HCT116 (cell line): ENCODE measurements around the gene HAVCR2. TPM values are rescaled to one million over a fixed set of nuclear protein-coding genes. Genes with fewer than 3 reads are reported as not detected.

Experiments
- ATAC-seq: fragments of 200-7000 bp; cut with Tn5 transposase; 2 replicates; pipeline ENCODE4 v1.9.1; 2020; ENCODE audit warnings: mild to moderate bottlenecking, moderate library complexity
- BruUV-seq: library from RNA; stranded (reverse); fragments of 400-500 nt; replicated peaks from 2 replicates; lab custom pipeline; 2021; lab: Mats Ljungman, UMichigan
- CTCF ChIA-PET: fragments of 300-600 bp; sonication (Branson Sonifier 250); formaldehyde crosslinking; loops from one replicate; lab custom pipeline; 2021; ENCODE audit warnings: antibody characterized with exemption; lab: Charles Lee
- POLR2A ChIA-PET: fragments of 300-600, 350-600 bp; sonication (Branson Sonifier 250); formaldehyde crosslinking; loops from one replicate; lab custom pipeline; 2021; ENCODE audit warnings: antibody characterized with exemption; lab: Charles Lee
- RAD21 ChIA-PET, 2 experiments: fragments of 300-600 bp; sonication (Branson Sonifier 250); formaldehyde crosslinking; loops; one replicate each; lab custom pipeline; 2023; ENCODE audit warnings: low total read pairs in 2 of 2; ENCODE audit not compliant: uncharacterized antibody in 2 of 2, unreplicated experiment in 2 of 2, low non-redundant PET in 1 of 2; lab: Charles Lee
- DNase-seq: peaks from one replicate; pipeline ENCODE4 v3.0.0-alpha.2; 2010; ENCODE audit warnings: low read depth, low spot score
- H2AFZ ChIP-seq: fragments of 200-600 bp; shearing (Covaris generic), sonication (generic); 2 replicates; pipeline ENCODE4 v1.6.1; 2017; ENCODE audit warnings: low read depth, mixed run types, mixed read lengths, antibody characterized with exemption, low read length; ENCODE audit not compliant: poor library complexity, severe bottlenecking
- H3K27ac ChIP-seq: 2 replicates; pipeline ENCODE4 v1.5.1; 2012; ENCODE audit warnings: low read depth, low read length
- H3K27me3 ChIP-seq: fragments of 200-600 bp; sonication (generic); 2 replicates; pipeline ENCODE4 v1.6.1; 2016; ENCODE audit warnings: mixed run types, low read length, mixed read lengths; ENCODE audit not compliant: insufficient read depth
- H3K36me3 ChIP-seq, 2 experiments: fragments of 200-500 bp in 1 of 2; fragments of 200-600 bp in 1 of 2; sonication (Bioruptor generic) in 1 of 2; sonication (generic) in 1 of 2; 2 replicates each; pipeline versions ENCODE4 v1.5.1 to v1.6.1; 2014 to 2016; ENCODE audit warnings: low read length in 2 of 2, inconsistent platforms in 1 of 2, mixed read lengths in 1 of 2, mixed run types in 1 of 2; ENCODE audit not compliant: insufficient read depth in 2 of 2, control insufficient read depth in 1 of 2
- H3K4me1 ChIP-seq, 2 experiments: fragments of 200-600 bp in 1 of 2; sonication (generic) in 1 of 2; 2 replicates each; pipeline versions ENCODE4 v1.5.1 to v1.6.1; 2012 to 2017; ENCODE audit warnings: low read length in 2 of 2, inconsistent platforms in 1 of 2, mild to moderate bottlenecking in 1 of 2, mixed read lengths in 1 of 2, mixed run types in 1 of 2, moderate library complexity in 1 of 2; ENCODE audit not compliant: insufficient read depth in 2 of 2, control insufficient read depth in 1 of 2
- H3K4me2 ChIP-seq: fragments of 200-600 bp; sonication (generic); 2 replicates; pipeline ENCODE4 v1.6.1; 2017; ENCODE audit warnings: mixed run types, low read length, mixed read lengths
- H3K4me3 ChIP-seq, 2 experiments: fragments of 200-600 bp in 1 of 2; sonication (generic) in 1 of 2; replicated peaks in 1 of 2; 2 replicates each; pipeline ENCODE4 v1.5.1; 2011 to 2016; ENCODE audit warnings: low read length in 2 of 2, control low read depth in 1 of 2, low read depth in 1 of 2, mild to moderate bottlenecking in 1 of 2, mixed read lengths in 1 of 2, mixed run types in 1 of 2
- H3K79me2 ChIP-seq: fragments of 200-600 bp; sonication (generic); 2 replicates; pipeline ENCODE4 v1.6.1; 2017; ENCODE audit warnings: mild to moderate bottlenecking, mixed run types, low read length, moderate library complexity, mixed read lengths; ENCODE audit not compliant: insufficient read depth
- H3K9ac ChIP-seq: fragments of 200-600 bp; sonication (generic); 2 replicates; pipeline ENCODE4 v1.6.1; 2016; ENCODE audit warnings: low read length, mixed read lengths
- H3K9me2 ChIP-seq: fragments of 200-600 bp; sonication (generic), shearing (Covaris generic); 2 replicates; pipeline ENCODE4 v1.6.1; 2017; ENCODE audit warnings: mixed run types, mild to moderate bottlenecking, moderate library complexity; ENCODE audit not compliant: insufficient read depth
- H3K9me3 ChIP-seq, 2 experiments: fragments of 200-500 bp in 1 of 2; fragments of 200-600 bp in 1 of 2; sonication (Bioruptor generic) in 1 of 2; sonication (generic) in 1 of 2; 2 replicates each; pipeline ENCODE4 v1.6.1; 2014 to 2017; ENCODE audit warnings: low read length in 2 of 2, mixed read lengths in 2 of 2, inconsistent platforms in 1 of 2, low read depth in 1 of 2, mild to moderate bottlenecking in 1 of 2, mixed run types in 1 of 2, moderate library complexity in 1 of 2; ENCODE audit not compliant: control insufficient read depth in 1 of 2, insufficient read depth in 1 of 2
- H4K20me1 ChIP-seq: fragments of 200-600 bp; sonication (generic), shearing (Covaris generic); 2 replicates; pipeline ENCODE4 v1.6.1; 2017; ENCODE audit warnings: mixed run types, mild to moderate bottlenecking, moderate library complexity; ENCODE audit not compliant: insufficient read depth
- ATF3 ChIP-seq: IDR thresholded peaks from 2 replicates; pipeline ENCODE4 v1.6.1; 2012
- CEBPB ChIP-seq: IDR thresholded peaks from 2 replicates; pipeline ENCODE4 v1.6.1; 2012; ENCODE audit warnings: low read depth
- ELF1 ChIP-seq: IDR thresholded peaks from 2 replicates; pipeline ENCODE4 v1.6.1; 2012; ENCODE audit warnings: low read depth, borderline replicate concordance
- FOSL1 ChIP-seq: IDR thresholded peaks from 2 replicates; pipeline ENCODE4 v1.6.1; 2012; ENCODE audit warnings: low read depth
- POLR2A ChIP-seq: IDR thresholded peaks from 2 replicates; pipeline ENCODE4 v1.7.0; 2011; ENCODE audit warnings: borderline replicate concordance; ENCODE audit not compliant: insufficient read depth, insufficient read length; ENCODE audit errors: extremely low read depth
- REST ChIP-seq: IDR thresholded peaks from 2 replicates; pipeline ENCODE4 v1.6.1; 2012; ENCODE audit warnings: low read depth
- ZNF274 ChIP-seq: fragments of 200-500 bp; sonication (Bioruptor generic); IDR thresholded peaks from 2 replicates; pipeline ENCODE4 v1.6.1; 2014; ENCODE audit warnings: mild to moderate bottlenecking, low read depth, low read length, inconsistent platforms
- intact Hi-C: fragments of 100-400 bp; cut with micrococcal nuclease; formaldehyde crosslinking; loops from 2 replicates; pipeline ENCODE4 v1.10.0; 2022
- total RNA-seq: library from RNA; stranded (reverse); gene quantifications from one replicate; pipeline ENCODE4 v1.2.1, GENCODE V29; 2021; ENCODE audit not compliant: unreplicated experiment
- TF ChIP-seq, protein P1 (sequence below), 3 experiments: fragments of 200-600 bp in 1 of 3; sonication (generic) in 1 of 3; IDR thresholded peaks in 2 of 3; conservative IDR thresholded peaks in 1 of 3; 2 replicates each; pipeline ENCODE4 v1.5.1; 2012 to 2017; ENCODE audit warnings: low read depth in 2 of 3, low read length in 2 of 3, antibody characterized with exemption in 1 of 3, borderline replicate concordance in 1 of 3, control low read depth in 1 of 3, mild to moderate bottlenecking in 1 of 3, mixed read lengths in 1 of 3, mixed run types in 1 of 3, moderate library complexity in 1 of 3; ENCODE audit not compliant: insufficient read depth in 1 of 3

Gene HAVCR2
- total RNA-seq, 1 experiment from 2014 or later, result 0.07 TPM

- H3K9me3 ChIP-seq, result no peaks in the 10 kb centered on the region
- no peak for DNase-seq
- POLR2A ChIA-PET, result interaction anchor here (0.7 to 1.8 kb wide), 2 partner anchors 11 to 538 kb away, joined by 4 to 7 read pairs; no protein-coding TSS in a partner anchor
These were observed 34.5 kb upstream of the HAVCR2 start for GRCh38 chr5:157143127-157143971.

More at GRCh38 chr5:157143127-157143971, 34.5 kb upstream of the HAVCR2 start:
- RAD21 ChIA-PET, result no interaction called here
- Histone ChIP-seq H3K27me3 (no peaks in the 10 kb centered on the region), H3K9ac (peak overlapping the region; percentile 89), H3K9me2 (no peaks in the 10 kb centered on the region), H3K4me1 (peaks cover 5 to 13% of the 10 kb centered on the region in 2 experiments; a peak in 3 of 4 replicates), H4K20me1 (no peaks in the 10 kb centered on the region), H3K27ac (peak overlapping the region; percentile 33; the same call in 1 of the 2 replicates), H2AFZ (peak overlapping the region; percentile 50), H3K4me2 (peak overlapping the region; percentile 87), H3K79me2 (peaks cover 27% of the 10 kb centered on the region), H3K36me3 (peaks cover 0 to 5% of the 10 kb centered on the region in 2 experiments; a peak in 2 of 4 replicates)
- ATAC-seq, result peak; percentile 37
- CTCF ChIA-PET, result interaction anchor here (0.8 to 1.8 kb wide), 3 partner anchors 8 to 111 kb away, joined by 4 to 14 read pairs (median 4); no protein-coding TSS in a partner anchor
- intact Hi-C loops, result loop anchor here (10.0 kb wide), 2 partner anchors 121 to 601 kb away; partner anchors contain the start of genes CYFIP2 and LSM11
- TF ChIP-seq REST (no peak), POLR2A (no peak), ATF3 (no peak), CEBPB (no peak), FOSL1 (no peak), ZNF274 (no peak), ELF1 (no peak)
- TF ChIP-seq, protein P1, sequence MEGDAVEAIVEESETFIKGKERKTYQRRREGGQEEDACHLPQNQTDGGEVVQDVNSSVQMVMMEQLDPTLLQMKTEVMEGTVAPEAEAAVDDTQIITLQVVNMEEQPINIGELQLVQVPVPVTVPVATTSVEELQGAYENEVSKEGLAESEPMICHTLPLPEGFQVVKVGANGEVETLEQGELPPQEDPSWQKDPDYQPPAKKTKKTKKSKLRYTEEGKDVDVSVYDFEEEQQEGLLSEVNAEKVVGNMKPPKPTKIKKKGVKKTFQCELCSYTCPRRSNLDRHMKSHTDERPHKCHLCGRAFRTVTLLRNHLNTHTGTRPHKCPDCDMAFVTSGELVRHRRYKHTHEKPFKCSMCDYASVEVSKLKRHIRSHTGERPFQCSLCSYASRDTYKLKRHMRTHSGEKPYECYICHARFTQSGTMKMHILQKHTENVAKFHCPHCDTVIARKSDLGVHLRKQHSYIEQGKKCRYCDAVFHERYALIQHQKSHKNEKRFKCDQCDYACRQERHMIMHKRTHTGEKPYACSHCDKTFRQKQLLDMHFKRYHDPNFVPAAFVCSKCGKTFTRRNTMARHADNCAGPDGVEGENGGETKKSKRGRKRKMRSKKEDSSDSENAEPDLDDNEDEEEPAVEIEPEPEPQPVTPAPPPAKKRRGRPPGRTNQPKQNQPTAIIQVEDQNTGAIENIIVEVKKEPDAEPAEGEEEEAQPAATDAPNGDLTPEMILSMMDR (IDR thresholded peaks at IDR 0.05 in 2 of 3, conservative IDR thresholded peaks at IDR 0.05 in 1 of 3; ENCODE audit: borderline replicate concordance in 1 of 3, insufficient read depth in 1 of 3, low read depth in 2 of 3, low read length in 2 of 3), result no peak
- TF ChIP-seq, all 23 proteins: peak for 0
- BruUV-seq, result TSS peak; percentile 99
- peak overlapping the region; percentile 94 to 95 for H3K4me3 ChIP-seq
